Endothelial cell of umbilical vein (primary cell): ENCODE results near the gene PROX1. TPM values are rescaled to one million over a fixed set of nuclear protein-coding genes. Genes with fewer than 3 reads are reported as not detected.
A peak's percentile ranks its signal among the peaks of the same experiment; 100 is the strongest.

Source experiments
- BruUV-seq: library from RNA; stranded (reverse); fragments of 400-500 nt; replicated peaks from 2 replicates; lab custom pipeline; 2021; lab: Mats Ljungman, UMichigan
- CTCF ChIA-PET: fragments of 300-600, 350-600 bp; sonication (Branson Sonifier 250); formaldehyde crosslinking; loops from one replicate; lab custom pipeline; 2021; ENCODE audit warnings: antibody characterized with exemption, inconsistent platforms; lab: Charles Lee
- POLR2A ChIA-PET: fragments of 300-600, 350-600 bp; sonication (Branson Sonifier 250); formaldehyde crosslinking; loops from one replicate; lab custom pipeline; 2021; ENCODE audit warnings: antibody characterized with exemption, inconsistent platforms; lab: Charles Lee
- DNase-seq: peaks from one replicate; pipeline ENCODE4 v3.0.0-alpha.2; 2011; ENCODE audit warnings: low read depth, low spot score
- FAIRE-seq: peaks from 2 replicates; lab custom pipeline; 2011; peaks lifted over from hg19 to GRCh38; lab: Jason Lieb, UNC
- H2AFZ ChIP-seq: 2 replicates; pipeline ENCODE4 v1.6.0; 2012; ENCODE audit warnings: low read depth, low read length, control low read depth, inconsistent platforms
- H3K27ac ChIP-seq: 2 replicates; pipeline ENCODE4 v1.5.1; 2011; ENCODE audit warnings: low read depth, mild to moderate bottlenecking, control low read depth, low read length, moderate library complexity; ENCODE audit not compliant: insufficient read depth
- H3K27me3 ChIP-seq, 2 experiments: 2 replicates each; pipeline versions ENCODE4 v1.6.0 to v1.6.1; 2011; ENCODE audit warnings: low read length in 2 of 2, mixed read lengths in 1 of 2; ENCODE audit not compliant: control insufficient read depth in 2 of 2, insufficient read depth in 2 of 2
- H3K36me3 ChIP-seq, 2 experiments: 2 replicates in 1 of 2; 3 replicates in 1 of 2; pipeline ENCODE4 v1.5.1; 2011; ENCODE audit warnings: low read length in 2 of 2, mild to moderate bottlenecking in 1 of 2, moderate library complexity in 1 of 2; ENCODE audit not compliant: control insufficient read depth in 2 of 2, insufficient read depth in 2 of 2; ENCODE audit errors: extremely low read depth in 1 of 2
- H3K4me1 ChIP-seq: 3 replicates; pipeline ENCODE4 v1.5.1; 2011; ENCODE audit warnings: mild to moderate bottlenecking, low read length; ENCODE audit not compliant: control insufficient read depth, insufficient read depth; ENCODE audit errors: extremely low read depth
- H3K4me2 ChIP-seq: 2 replicates; pipeline ENCODE4 v1.6.1; 2011; ENCODE audit warnings: low read length, control low read depth, mixed read lengths; ENCODE audit not compliant: insufficient read depth
- H3K4me3 ChIP-seq, 3 experiments: fragments of 200-600 bp in 1 of 3; sonication (generic), shearing (Covaris generic) in 1 of 3; replicated peaks in 1 of 3; 2 replicates each; pipeline ENCODE4 v1.5.1; 2011 to 2016; ENCODE audit warnings: control low read depth in 3 of 3, low read length in 3 of 3, mild to moderate bottlenecking in 2 of 3, inconsistent platforms in 1 of 3, low read depth in 1 of 3, moderate library complexity in 1 of 3; ENCODE audit not compliant: insufficient read depth in 1 of 3
- H3K79me2 ChIP-seq: 2 replicates; pipeline ENCODE4 v1.6.0; 2012; ENCODE audit warnings: low read length, inconsistent platforms; ENCODE audit not compliant: control insufficient read depth, insufficient read depth
- H3K9ac ChIP-seq: replicated peaks from 2 replicates; pipeline ENCODE3; 2011; ENCODE audit warnings: low read length, control low read depth; ENCODE audit not compliant: insufficient read depth; ENCODE audit errors: extremely low read depth
- H3K9me1 ChIP-seq: replicated peaks from 3 replicates; pipeline ENCODE4 v1.6.0; 2011; ENCODE audit warnings: mild to moderate bottlenecking, low read length; ENCODE audit not compliant: control insufficient read depth, insufficient read depth; ENCODE audit errors: extremely low read depth
- H3K9me3 ChIP-seq: replicated peaks from 2 replicates; pipeline ENCODE4 v1.5.1; 2012; ENCODE audit warnings: low read length, inconsistent platforms; ENCODE audit not compliant: control insufficient read depth, insufficient read depth
- H4K20me1 ChIP-seq: replicated peaks from 2 replicates; pipeline ENCODE3; 2011; ENCODE audit warnings: mild to moderate bottlenecking, low read length; ENCODE audit not compliant: control insufficient read depth, insufficient read depth; ENCODE audit errors: extremely low read depth
- CTCF ChIP-seq, 2 donors: IDR thresholded peaks; 1 replicate in 1 of 2; 2 replicates in 1 of 2; pipeline ENCODE4 v1.5.1; 2011; ENCODE audit warnings: low read length in 2 of 2, mild to moderate bottlenecking in 2 of 2, moderate library complexity in 2 of 2, control low read depth in 1 of 2, inconsistent platforms in 1 of 2, low read depth in 1 of 2; ENCODE audit not compliant: insufficient read depth in 1 of 2; ENCODE audit errors: extremely low read depth in 1 of 2
- EZH2 ChIP-seq: IDR thresholded peaks from 2 replicates; pipeline ENCODE4 v1.6.1; 2012; ENCODE audit warnings: borderline replicate concordance, low read depth, mild to moderate bottlenecking, moderate library complexity, low read length, inconsistent platforms; ENCODE audit not compliant: severe bottlenecking
- FOS ChIP-seq: IDR thresholded peaks from 2 replicates; pipeline ENCODE4 v1.6.1; 2011; ENCODE audit warnings: mild to moderate bottlenecking, low read length, moderate library complexity, borderline replicate concordance; ENCODE audit not compliant: insufficient read depth
- GATA2 ChIP-seq: IDR thresholded peaks from 2 replicates; pipeline ENCODE4 v1.7.0; 2011; ENCODE audit warnings: low read depth, mild to moderate bottlenecking, moderate library complexity, mixed read lengths, low read length; ENCODE audit not compliant: insufficient read length, insufficient read depth
- JUN ChIP-seq: IDR thresholded peaks from 2 replicates; pipeline ENCODE4 v1.6.1; 2011; ENCODE audit warnings: borderline replicate concordance, low read depth; ENCODE audit not compliant: insufficient read length, insufficient read depth
- MYC ChIP-seq: IDR thresholded peaks from one replicate; pipeline ENCODE4 v1.6.1; 2011; ENCODE audit warnings: mild to moderate bottlenecking, low read depth, low read length
- POLR2A ChIP-seq: IDR thresholded peaks from 2 replicates; pipeline ENCODE4 v1.6.1; 2012; ENCODE audit warnings: low read depth, mild to moderate bottlenecking, control low read depth, low read length
- POLR2AphosphoS5 ChIP-seq: IDR thresholded peaks from 2 replicates; pipeline ENCODE4 v1.6.1; 2012; ENCODE audit warnings: low read depth, mild to moderate bottlenecking, control low read depth, low read length, moderate library complexity; ENCODE audit not compliant: insufficient read depth
- dilution Hi-C: fragments of 300-500 bp; cut with MboI; formaldehyde crosslinking; loops from one replicate; pipeline ENCODE4 v1.15.0; 2019; ENCODE audit warnings: low sequenced_read_pairs; ENCODE audit not compliant: extremely low pct_ligation_motif_present
- intact Hi-C: fragments of 100-400 bp; cut with micrococcal nuclease; formaldehyde crosslinking; loops from one replicate; pipeline ENCODE4 v1.10.0; 2022
- polyA plus RNA-seq, 4 experiments: library from polyadenylated mRNA; depleted of rRNA in 3 of 4; stranded (reverse) in 3 of 4; unstranded in 1 of 4; fragments of >200 nt; gene quantifications; 2 replicates each; pipeline versions ENCODE4 v1.2.1 to v1.2.3, GENCODE V29; 2011 to 2012; ENCODE audit warnings: missing spikeins in 1 of 4
- total RNA-seq: library from RNA; stranded (reverse); gene quantifications from 2 replicates; pipeline ENCODE4 v1.2.3, GENCODE V29; 2021
- TF ChIP-seq, protein P1 (sequence below): IDR thresholded peaks from 2 replicates; pipeline ENCODE4 v1.6.1; 2011; ENCODE audit not compliant: insufficient read depth, insufficient read length

The PROX1 gene
- total and polyA plus RNA-seq, 2 donors (not counting 3 experiments of a cell fraction or from before 2014, with no cell fraction given) = 2.2 to 4.0 TPM

DNA sequence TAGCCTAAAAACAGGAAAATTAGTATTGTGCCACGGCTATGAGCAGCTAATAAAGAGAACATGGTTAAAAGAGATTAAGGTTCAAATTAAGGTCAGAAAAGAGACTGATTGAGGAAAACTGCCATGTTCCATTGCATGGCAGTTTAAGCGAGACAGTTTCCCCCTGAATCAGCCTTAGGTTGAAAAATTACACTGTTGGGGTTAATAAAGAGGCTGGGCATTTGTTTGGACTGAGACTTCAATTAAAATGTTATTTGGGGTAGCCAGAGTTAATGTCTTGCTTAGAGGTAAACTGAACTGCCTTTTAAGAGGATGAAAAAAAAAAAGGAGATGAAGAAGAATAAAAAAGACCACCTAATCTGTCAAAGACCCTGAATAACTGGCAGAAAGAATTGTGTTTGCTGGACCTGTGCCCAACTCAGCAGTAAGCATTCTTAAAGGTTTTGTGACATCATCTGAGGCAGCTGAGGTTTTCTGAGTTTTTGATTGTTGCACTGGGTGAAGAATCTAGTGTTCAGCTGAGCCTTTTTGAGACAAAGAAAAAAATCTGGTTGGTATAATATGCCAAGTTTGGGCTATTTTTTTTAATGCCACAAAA, 17.7 kb upstream of the PROX1 start:
- TF ChIP-seq, protein P1, sequence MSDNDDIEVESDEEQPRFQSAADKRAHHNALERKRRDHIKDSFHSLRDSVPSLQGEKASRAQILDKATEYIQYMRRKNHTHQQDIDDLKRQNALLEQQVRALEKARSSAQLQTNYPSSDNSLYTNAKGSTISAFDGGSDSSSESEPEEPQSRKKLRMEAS = no peak
- no peak for TF ChIP-seq CTCF (IDR thresholded peaks at IDR 0.05; ENCODE audit: extremely low read depth in 1 of 2, insufficient read depth in 1 of 2, low read depth in 1 of 2, low read length in 2 of 2)
- TF ChIP-seq JUN = no peak
- TF ChIP-seq POLR2AphosphoS5 = no peak
- TF ChIP-seq EZH2 = no peak
- TF ChIP-seq GATA2 = no peak
- no peak for TF ChIP-seq POLR2A
- no peak for TF ChIP-seq MYC
- TF ChIP-seq FOS = no peak
- ChIA-PET CTCF (interaction anchor here (1.4 to 1.5 kb wide), 2 partner anchors 31 to 153 kb away, joined by 3 to 4 read pairs; no protein-coding TSS in a partner anchor), POLR2A (interaction anchor here (1.0 kb wide), 1 partner anchor 18 kb away, joined by 3 read pairs; the partner anchor contains the start of gene PROX1)
- H3K79me2 ChIP-seq = no peaks in the 10 kb centered on the region
- H3K27me3 ChIP-seq = no peaks in the 10 kb centered on the region
- no peaks in the 10 kb centered on the region for H3K9me3 ChIP-seq
- no peak overlapping the region for H3K4me3 ChIP-seq
- FAIRE-seq = peak; percentile 26
- no TSS peak for BruUV-seq
- H4K20me1 ChIP-seq = no peaks in the 10 kb centered on the region
- H3K4me2 ChIP-seq = no peak overlapping the region
- no peaks in the 10 kb centered on the region for H3K9me1 ChIP-seq
- no peak overlapping the region for H3K9ac ChIP-seq
- H3K27ac ChIP-seq = no peak overlapping the region
- intact Hi-C loops (no loop called here), dilution Hi-C loops (no loop called here)
- peak; percentile 32 for DNase-seq
- H2AFZ ChIP-seq = no peak overlapping the region
- H3K36me3 ChIP-seq = no peaks in the 10 kb centered on the region
- peaks cover 14% of the 10 kb centered on the region for H3K4me1 ChIP-seq
